SH-SY5Y (cell line): Measurements from ENCODE around the gene DOCK3.

ENCODE experiments used
- GATA2 ChIP-seq: IDR thresholded peaks from 2 replicates; pipeline ENCODE4 v1.6.1; 2011; ENCODE audit warnings: mild to moderate bottlenecking, low read depth, low read length
- GATA3 ChIP-seq: IDR thresholded peaks from 2 replicates; pipeline ENCODE4 v1.6.1; 2011; ENCODE audit warnings: low read depth, mild to moderate bottlenecking, low read length, moderate library complexity

DNA sequence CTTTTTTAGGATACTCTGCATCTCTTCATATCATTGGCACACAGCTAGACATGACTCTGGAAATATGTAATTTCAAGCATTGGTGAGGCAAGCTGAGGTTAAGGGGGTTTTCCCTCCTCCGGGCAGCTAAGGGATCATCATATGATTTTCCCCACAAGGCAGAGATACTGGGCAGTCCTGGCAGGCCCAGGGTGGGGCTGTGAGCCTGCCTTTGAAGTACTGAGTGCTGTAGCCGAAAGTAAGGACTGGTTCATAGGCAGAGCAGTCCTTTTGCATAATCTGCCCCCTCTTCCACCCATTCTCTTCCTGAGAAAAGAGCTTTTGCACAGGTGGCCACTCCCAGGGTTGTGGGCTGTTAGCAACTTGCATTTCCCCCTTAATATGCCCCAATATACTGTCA is 541.6 kb downstream of the DOCK3 start:
- TF ChIP-seq GATA3 (no peak), GATA2 (no peak)
